Urothelium cell line (cell line): ENCODE data around the gene DSP.

Experiments used
- DNase-seq: peaks from one replicate; pipeline ENCODE4 v3.0.0; 2011; ENCODE audit warnings: low spot score, mixed read lengths
- FAIRE-seq: peaks from 2 replicates; lab custom pipeline; 2011; peaks lifted over from hg19 to GRCh38; lab: Jason Lieb, UNC

DSP gene

DNA sequence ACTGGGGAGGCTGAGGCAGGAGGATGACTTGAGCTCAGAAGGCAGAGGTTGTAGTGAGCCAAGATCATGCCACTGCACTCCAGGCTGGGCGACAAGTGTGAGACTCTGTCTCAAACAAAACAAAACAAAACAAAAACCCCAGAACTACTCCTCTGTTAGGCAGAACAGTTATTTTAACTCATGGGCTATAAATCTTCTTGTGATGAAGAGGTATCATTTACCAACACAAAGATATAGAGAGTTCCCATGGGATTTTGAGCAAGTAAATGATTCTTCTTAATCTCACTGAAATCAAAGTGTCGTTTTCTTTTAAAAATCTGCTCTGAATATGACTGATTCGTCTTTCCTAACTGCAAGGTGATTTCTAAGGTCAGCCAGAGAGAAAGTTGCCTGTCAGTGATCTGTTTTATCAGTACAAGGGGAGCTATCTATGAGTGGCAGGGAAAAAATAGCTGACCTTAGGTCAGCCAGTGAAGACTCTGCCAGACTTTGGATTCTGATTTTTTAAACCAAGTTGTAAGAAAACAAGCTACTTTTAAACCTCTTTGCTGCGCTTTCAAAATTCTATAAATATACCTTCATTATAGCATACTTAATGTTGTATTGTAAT, 3.8 kb upstream of the DSP start:
- DNase-seq (no peak), FAIRE-seq (no peak)

DNA sequence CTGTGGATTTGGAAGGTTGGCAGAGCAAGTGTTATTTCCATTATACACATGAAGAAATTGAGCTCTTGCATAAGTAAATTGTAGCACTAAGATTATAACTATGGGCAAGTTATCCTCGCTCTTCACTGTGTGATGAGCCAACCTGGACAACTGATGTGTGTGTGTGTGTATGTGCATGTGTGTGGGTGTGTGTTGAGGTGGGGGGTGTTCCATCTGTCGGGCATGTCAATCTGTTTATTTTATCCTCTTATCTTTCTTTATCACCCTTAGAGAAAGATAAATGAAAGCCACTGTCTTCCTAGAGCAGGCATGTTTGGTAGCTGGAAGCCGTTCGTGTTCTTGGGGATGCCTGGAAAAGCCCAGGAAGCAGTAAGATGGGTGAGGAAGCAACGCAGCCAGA, 3.0 kb upstream of the DSP start:
- DNase-seq (no peak), FAIRE-seq (no peak)

DNA sequence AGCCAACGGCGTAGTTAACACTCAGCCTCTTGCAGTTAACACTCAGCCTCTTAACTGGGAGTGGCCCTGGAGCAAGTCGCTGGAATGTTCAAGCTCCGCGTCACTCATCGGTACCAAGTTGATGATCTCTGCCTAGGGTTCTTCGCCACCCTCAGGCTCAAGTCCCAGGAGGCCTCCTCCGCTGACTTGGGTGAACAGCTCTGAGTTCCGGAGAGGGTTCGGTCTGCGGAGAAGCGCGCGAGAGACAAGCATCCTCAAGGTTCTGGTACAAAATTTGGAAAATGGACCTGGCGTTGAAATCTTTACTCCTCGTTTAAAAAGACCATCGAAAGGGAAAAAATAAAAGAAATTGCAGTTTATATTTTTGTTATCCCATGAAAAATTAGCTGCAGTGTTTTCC, 876 bp upstream of the DSP start:
- FAIRE-seq (no peak), DNase-seq (no peak)

- FAIRE-seq (no peak), DNase-seq (no peak)
Measured at GRCh38 chr6:7542065-7542873, 798 bp downstream of the DSP start.

GRCh38 chr6:7542874-7543624, 1.6 kb downstream of the DSP start:
- DNase-seq (no peak), FAIRE-seq (no peak)

GRCh38 chr6:7543789-7544424, 2.4 kb downstream of the DSP start:
- DNase-seq = no peak
- no peak for FAIRE-seq

GRCh38 chr6:7544597-7544996, 3.1 kb downstream of the DSP start:
- FAIRE-seq (no peak), DNase-seq (no peak)

DNA sequence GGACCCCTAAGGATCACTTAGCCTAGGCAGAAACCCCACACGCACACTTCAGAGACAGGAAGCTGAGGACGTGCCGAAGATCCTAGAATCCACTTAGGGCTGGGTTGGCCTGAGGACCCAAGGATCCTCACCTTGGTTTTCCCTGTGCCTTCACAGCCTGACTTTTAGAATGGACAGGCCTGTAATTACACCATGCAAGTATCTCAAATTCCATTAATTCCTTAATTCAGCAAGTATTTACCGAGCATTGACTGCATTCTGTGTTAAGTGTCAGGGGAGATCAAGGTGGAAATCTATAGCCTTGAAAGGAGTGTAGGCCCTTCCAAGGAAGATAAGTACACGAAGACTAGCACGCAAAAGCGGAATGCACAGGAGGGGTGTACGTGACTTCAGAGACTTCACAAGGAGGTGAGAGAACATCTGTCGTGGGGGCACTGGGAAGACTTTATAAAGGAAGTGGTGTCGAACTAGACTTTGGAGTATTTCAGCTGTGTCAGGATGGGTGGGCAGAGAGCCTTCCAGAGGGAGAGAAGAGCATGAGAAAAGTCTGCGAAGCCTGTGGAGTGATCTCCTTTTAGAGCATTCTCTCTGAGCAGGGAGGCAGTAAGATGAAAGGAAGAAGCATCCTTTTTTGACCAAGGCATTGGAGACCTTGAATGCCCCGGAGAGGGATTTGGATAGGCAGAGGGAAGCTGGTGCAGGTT, 4.0 kb downstream of the DSP start:
- no peak for DNase-seq
- FAIRE-seq = no peak

DNA sequence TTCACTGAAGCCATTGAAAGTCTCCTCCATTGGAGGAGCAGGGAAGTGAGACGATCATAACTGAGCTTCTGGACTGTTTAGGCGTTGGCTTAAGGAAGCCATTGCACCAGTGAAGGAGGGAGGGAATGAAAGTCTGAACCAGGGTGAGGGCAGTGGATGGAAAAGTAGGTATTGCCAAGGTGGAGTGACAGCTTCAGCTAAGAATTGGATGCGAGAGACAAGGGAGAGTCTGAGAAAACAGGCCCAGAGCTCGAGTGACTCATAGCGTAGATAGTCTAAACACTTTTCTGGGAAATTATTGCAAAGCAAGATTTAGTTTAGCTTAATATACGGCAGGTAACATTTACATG, 4.5 kb downstream of the DSP start:
- no peak for FAIRE-seq
- DNase-seq = no peak

DNA sequence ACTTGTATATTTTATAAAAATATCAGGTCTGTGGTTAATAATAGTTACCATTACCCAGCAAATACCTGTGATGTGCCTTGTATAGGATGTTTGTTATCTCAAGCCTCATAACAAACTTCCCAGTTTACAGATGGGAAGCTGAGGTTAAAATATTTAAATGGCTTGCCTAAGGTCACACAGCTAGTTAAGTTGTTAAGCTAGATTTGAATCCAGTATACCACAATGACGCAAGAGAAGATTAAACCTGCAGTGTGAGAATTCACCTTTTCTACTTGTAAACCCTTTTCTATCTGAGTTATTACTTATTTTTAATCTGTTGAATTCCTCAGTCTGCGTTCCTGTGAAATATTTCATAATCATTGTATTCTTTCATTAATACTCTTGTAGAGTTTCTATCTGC, 4.9 kb downstream of the DSP start:
- no peak for DNase-seq
- no peak for FAIRE-seq

DNA sequence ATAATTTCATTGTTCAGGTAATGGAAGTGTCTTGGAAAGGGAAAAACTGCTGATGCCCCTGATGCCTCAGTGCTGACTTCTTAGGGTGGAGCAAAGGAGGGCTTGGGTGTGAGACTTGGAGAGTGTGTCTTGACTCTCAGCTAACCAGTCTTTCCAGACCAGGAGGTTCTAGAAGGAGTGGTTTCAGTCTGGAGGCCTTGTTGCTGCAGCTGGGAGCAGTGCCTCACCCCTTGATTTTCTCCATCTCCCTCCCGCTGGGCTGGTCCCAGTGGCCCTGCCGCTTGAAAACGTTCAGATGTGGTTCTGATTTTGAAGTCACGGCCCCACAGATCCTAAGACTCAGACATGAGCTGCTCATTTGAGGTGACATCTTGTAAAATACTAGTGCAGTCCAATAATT, 5.4 kb downstream of the DSP start:
- no peak for DNase-seq
- FAIRE-seq = no peak

DNA sequence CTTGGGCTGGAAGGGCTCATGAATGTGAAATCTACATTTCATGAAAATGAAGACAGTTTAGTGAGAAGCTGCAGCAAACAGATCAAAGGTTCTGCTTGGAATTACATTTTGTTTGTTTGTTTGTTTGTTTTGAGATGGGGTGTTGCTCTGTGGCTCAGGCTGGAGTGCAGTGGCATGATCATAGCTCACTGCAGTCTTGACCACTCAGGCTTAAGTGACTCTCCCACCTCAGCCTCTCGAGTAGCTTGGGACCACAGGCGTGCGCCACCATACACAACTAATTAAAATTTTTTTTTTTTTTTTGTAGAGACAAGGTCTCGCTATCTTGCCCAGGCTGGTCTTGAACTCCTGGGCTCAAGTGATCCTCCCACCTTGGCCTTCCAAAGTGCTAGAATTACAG, 5.8 kb downstream of the DSP start:
- DNase-seq = no peak
- no peak for FAIRE-seq

DNA sequence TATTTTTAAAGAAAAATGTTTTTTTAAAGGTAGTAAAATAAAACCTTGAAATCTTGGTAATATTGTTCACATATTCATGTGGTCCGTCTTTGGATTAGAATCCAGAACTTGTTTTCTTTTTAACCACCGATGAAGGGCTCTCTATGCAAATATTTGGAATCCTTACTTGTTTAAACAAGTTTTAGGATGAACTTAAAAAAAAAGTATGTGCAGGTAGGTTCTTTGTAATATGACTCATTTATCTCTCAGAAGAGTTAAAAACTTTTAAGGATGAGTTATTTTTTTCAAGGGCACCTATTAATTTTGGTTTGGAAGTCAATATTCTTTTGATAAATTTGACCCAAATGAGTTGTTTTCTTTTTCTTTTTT, 8.9 kb downstream of the DSP start:
- no peak for DNase-seq
- FAIRE-seq = no peak

DNA sequence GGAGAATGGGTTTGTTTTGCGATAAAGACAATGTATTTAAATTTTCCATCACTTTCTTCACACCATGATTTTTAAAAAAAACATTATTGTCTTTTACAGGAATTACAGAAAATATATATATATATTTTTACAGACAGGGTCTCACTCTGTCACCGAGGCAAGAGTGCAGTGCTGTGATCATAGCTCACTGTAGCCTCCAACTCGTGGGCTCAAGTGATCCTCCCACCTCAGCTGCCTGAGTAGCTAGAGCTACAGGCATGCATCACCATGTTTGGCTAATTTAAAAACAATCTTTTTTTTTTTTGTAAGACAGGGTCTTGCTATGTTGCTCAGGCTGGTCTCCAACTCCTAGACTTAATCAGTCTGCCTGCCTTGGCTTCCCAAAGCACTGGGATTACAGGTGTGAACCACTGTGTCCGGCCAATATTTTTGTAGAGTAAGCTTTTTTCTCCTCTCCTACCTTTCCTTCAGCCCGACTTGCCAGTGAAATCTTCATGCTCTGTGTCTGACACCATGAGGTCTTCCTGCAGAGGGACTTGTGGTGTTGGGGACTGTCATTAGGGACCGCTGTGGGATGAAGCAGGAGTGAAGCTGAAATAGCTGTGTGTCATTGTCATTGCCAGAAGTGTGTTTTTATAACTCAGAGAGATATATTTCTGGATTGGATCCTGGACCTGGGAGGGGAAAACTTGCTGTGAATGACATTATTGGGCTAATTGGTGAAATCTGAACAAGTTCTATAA, 13.2 kb downstream of the DSP start:
- no peak for DNase-seq

DNA sequence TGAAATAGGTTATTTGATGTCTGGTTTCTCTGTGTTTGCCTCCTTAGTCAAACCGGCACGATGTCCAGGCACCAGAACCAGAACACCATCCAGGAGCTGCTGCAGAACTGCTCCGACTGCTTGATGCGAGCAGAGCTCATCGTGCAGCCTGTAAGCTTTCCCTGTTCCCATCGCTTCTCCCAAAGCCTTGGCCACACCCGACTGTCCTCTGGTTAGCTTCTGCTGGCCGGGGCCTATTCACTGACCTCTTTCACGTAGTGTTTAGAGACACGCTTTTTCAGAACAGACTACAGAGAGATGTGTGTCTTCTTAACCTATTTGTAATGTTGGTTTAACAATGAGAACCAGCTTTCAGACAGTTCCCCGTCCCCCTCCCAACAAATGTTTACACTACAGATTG, 14.2 kb downstream of the DSP start:
- DNase-seq (no peak), FAIRE-seq (no peak)

More for the DNA sequence above, 13.2 kb downstream of the DSP start:
- FAIRE-seq = no peak

DNA sequence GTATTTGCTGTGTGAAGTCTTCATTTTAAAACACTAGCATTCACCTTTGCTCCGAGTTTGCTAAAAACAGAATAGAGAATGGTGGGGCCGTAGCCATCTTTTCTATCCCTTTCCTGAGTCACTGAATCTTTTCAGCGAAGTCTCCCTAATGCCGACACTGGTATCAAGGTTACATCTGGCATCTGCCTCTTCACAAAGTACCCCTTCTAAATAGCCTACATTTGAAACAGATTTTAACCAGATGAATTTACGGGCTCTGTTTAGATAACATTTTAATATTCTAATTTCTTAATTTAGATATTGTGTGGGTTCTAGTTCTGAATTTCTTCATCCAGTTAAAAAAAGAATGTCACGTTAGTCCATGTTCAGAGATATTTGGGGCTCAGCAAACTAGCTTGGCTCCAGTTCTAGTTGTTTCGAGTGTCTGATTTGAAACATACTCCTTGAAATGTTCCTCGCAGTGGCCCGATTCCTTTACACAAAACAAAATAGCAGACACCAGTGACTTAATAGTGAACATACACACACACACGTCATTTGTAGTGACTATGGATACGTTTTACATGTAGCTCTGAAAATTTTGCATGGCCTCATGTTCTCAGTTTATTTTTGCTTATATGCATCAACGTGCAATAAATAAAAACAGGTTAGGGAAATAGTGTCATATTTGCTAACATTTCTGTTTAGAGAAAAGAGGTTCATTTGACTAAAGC, 15.1 kb downstream of the DSP start:
- no peak for DNase-seq
- no peak for FAIRE-seq

GRCh38 chr6:7557652-7558051, 16.2 kb downstream of the DSP start:
- no peak for FAIRE-seq
- DNase-seq = no peak

DNA sequence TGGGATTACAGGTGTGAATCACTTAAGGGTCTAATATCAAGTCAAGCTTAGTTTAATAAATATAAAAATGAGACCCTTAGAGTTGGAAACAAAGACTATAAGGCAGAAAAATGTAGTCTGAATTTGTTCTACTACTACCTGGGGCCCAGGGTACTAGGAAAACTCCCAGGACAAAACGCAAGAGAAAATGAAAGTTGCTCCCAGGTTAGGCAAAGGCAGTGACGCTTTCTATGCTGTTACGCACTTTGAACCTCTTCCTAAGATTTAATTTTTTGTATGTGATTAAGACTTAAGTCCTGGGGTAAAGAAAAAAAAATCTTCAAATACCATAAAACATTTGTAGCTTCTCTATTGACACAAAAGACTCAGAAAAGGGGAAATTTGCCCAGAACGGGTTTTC, 17.3 kb downstream of the DSP start:
- FAIRE-seq = no peak
- DNase-seq = no peak

GRCh38 chr6:7559196-7559595, 17.7 kb downstream of the DSP start:
- DNase-seq = no peak

More at GRCh38 chr6:7559196-7559595, 17.7 kb downstream of the DSP start:
- FAIRE-seq = no peak
